COLO668 (cell line): ENCODE measurements around the gene TMED9.
"Not testable (repeated sequence)": the region's sequence is repeated elsewhere in the genome, so short reads cannot be mapped to it uniquely, and the experiment has no call there.

ENCODE experiments used
- DNase-seq: peaks from one replicate; lab custom pipeline; 2025; ENCODE audit not compliant: unreplicated experiment; lab: John Stamatoyannopoulos, UW

The TMED9 gene

GRCh38 chr5:177605667-177606066 is 13.7 kb downstream of the TMED9 start:
- no peak for DNase-seq

- DNase-seq = no peak
These were observed 14.4 kb downstream of the TMED9 start for GRCh38 chr5:177606071-177607051.

GRCh38 chr5:177607115-177607451 is 15.1 kb downstream of the TMED9 start:
- no peak for DNase-seq

- peak; percentile 70 for DNase-seq
These were observed 15.6 kb downstream of the TMED9 start for GRCh38 chr5:177607452-177608192.

GRCh38 chr5:177608243-177609075 is 16.5 kb downstream of the TMED9 start:
- no peak for DNase-seq

GRCh38 chr5:177609076-177610059 is 17.4 kb downstream of the TMED9 start:
- DNase-seq = no peak

- DNase-seq = no peak
These were observed 18.2 kb downstream of the TMED9 start for GRCh38 chr5:177610131-177610769.

- no peak for DNase-seq
These were observed 18.9 kb downstream of the TMED9 start for GRCh38 chr5:177610770-177611445.

- no peak for DNase-seq
These were observed 19.6 kb downstream of the TMED9 start for GRCh38 chr5:177611446-177612214.

GRCh38 chr5:177612215-177612673 is 20.2 kb downstream of the TMED9 start:
- DNase-seq = no peak

- DNase-seq = no peak
These were observed 28.6 kb downstream of the TMED9 start for GRCh38 chr5:177620560-177620959.

- not testable (repeated sequence) for DNase-seq
These were observed 32.2 kb downstream of the TMED9 start for GRCh38 chr5:177624172-177624571.

- not testable (repeated sequence) for DNase-seq
These were observed 38.2 kb downstream of the TMED9 start for GRCh38 chr5:177630186-177630585.

- not testable (repeated sequence) for DNase-seq
These were observed 42.9 kb downstream of the TMED9 start for GRCh38 chr5:177634912-177635311.

- not testable (repeated sequence) for DNase-seq
These were observed 53.5 kb downstream of the TMED9 start for GRCh38 chr5:177645462-177645861.
